ENCODE data around the gene CDC34. TPM values are rescaled to one million over a fixed set of nuclear protein-coding genes. Genes with fewer than 3 reads are reported as not detected.

Gene CDC34
- total and polyA plus RNA-seq, 4 donors: 19.2 to 83.8 (median 41.7) TPM

DNA sequence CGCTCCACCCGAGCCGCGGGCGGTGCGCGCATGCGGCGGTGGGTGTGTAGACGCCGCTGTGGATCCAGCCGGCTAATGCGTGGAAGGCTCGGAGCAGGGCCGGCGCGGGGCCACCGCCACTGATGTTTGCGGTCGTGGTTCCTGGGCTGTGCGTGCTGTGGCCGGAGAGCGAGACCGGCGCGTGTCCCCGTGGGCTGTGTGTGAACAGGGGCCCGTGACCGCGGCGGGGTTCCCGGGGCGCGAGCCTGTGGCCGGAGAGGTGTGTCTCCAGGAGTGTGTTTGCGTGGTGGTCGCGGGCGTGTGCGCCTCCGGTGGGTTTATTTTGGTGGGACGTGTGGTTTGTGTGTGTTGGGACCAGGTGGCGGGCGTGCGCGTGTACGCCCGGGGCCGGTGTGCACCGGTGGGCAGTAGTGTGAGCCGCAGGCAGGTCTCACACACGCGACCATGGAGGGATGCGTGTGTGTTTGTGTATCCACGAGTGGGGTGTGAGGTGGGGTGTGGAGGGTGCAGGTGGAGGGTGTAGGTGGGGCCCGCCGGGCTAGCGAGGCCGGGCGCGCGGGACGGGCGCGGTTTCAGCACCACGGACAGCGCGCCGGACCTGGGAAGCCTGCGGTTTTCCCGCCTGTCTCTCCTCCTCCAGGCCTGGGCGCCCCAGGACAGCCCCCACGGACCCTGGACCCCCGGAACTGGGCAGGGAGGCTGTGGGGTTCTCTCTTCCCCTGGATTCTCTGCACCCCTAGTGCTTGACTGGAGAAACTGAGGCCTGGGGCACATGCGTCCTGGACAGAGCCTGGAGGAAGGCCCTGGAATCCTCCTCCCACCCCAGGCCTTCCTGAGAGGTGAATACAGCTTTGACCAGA, 59.8 kb downstream of the CDC34 start:
- peak; percentile 99 for TF ChIP-seq REST (IDR thresholded peaks at IDR 0.05)
- no peak for TF ChIP-seq SP1 (IDR thresholded peaks at IDR 0.05)
- Histone ChIP-seq H3K36me3 (ENCODE audit: control insufficient read depth in 4 of 4, insufficient read depth in 3 of 4, low read depth in 1 of 4, low read length in 3 of 4) (no peaks in the 10 kb centered on the region), H3K9me3 (ENCODE audit: control insufficient read depth in 4 of 4, low read length in 3 of 4) (no peaks in the 10 kb centered on the region), H3K9ac (ENCODE audit: low read depth in 1 of 2, low read length in 2 of 2) (no peak overlapping the region), H3K27ac (ENCODE audit: low read depth in 1 of 2, low read length in 2 of 2) (no peak overlapping the region), H3K27me3 (ENCODE audit: control insufficient read depth in 4 of 4, insufficient read depth in 4 of 4, low read length in 3 of 4) (peaks cover 0 to 15% (median 2%) of the 10 kb centered on the region in 4 donors), H3K4me1 (ENCODE audit: control insufficient read depth in 4 of 4, insufficient read depth in 4 of 4, low read length in 3 of 4) (peaks cover 0 to 7% (median 2%) of the 10 kb centered on the region in 4 donors), H3K4me3 (ENCODE audit: low read depth in 1 of 3, low read length in 3 of 3) (peak overlapping the region in 1 of 3 donors; percentile 6)
- 38% methylated on average over 75 of the region's 75 CpGs for WGBS
- peak; percentile 63 for DNase-seq (ENCODE audit: low spot score)

Other genes with a start within 250 kb of the CDC34 start
- gene PLPP2, start 240.4 kb upstream of the CDC34 start, total RNA-seq: 1 to 10 TPM in 1 of 2 donors, under 1 TPM in 1; 0.75 to 2.3 TPM
- gene PLPP2, start 240.4 kb upstream of the CDC34 start, polyA plus RNA-seq: 1 to 10 TPM; 1.7 to 5.9 TPM
- 1 to 10 TPM; 3.5 to 3.9 TPM for gene MIER2, start 187.0 kb upstream of the CDC34 start, total RNA-seq
- gene MIER2, start 187.0 kb upstream of the CDC34 start, polyA plus RNA-seq: 1 to 10 TPM; 2.7 to 4.1 TPM
- under 1 TPM; 0.09 to 0.42 TPM for gene C2CD4C, start 122.6 kb upstream of the CDC34 start, total RNA-seq
- under 1 TPM; 0.08 to 0.29 TPM for gene C2CD4C, start 122.6 kb upstream of the CDC34 start, polyA plus RNA-seq
- gene SHC2, start 70.7 kb upstream of the CDC34 start, total RNA-seq: 10 to 100 TPM; 15.6 to 28.7 TPM
- gene SHC2, start 70.7 kb upstream of the CDC34 start, polyA plus RNA-seq: 10 to 100 TPM; 17.3 to 43.0 TPM
- gene MADCAM1, start 35.3 kb upstream of the CDC34 start, total RNA-seq: under 1 TPM; 0.17 to 0.23 TPM
- under 1 TPM; 0.25 to 0.32 TPM for gene MADCAM1, start 35.3 kb upstream of the CDC34 start, polyA plus RNA-seq
- gene TPGS1, start 24.3 kb upstream of the CDC34 start, total RNA-seq: 10 to 100 TPM; 15.1 to 15.5 TPM
- gene TPGS1, start 24.3 kb upstream of the CDC34 start, polyA plus RNA-seq: 10 to 100 TPM in 1 of 2 donors, 1 to 10 TPM in 1; 1.7 to 14.3 TPM
- 1 to 10 TPM; 1.0 to 1.1 TPM for gene GZMM, start 12.3 kb downstream of the CDC34 start, total RNA-seq
- gene GZMM, start 12.3 kb downstream of the CDC34 start, polyA plus RNA-seq: 1 to 10 TPM in 1 of 2 donors, under 1 TPM in 1; 0.28 to 1.3 TPM
- 100 to 1,000 TPM in 1 of 2 donors, 10 to 100 TPM in 1; 80.4 to 367 TPM for gene BSG, start 40.8 kb downstream of the CDC34 start, total RNA-seq
- 100 to 1,000 TPM; 146 to 152 TPM for gene BSG, start 40.8 kb downstream of the CDC34 start, polyA plus RNA-seq
- under 1 TPM; 0.05 to 0.17 TPM for gene HCN2, start 58.1 kb downstream of the CDC34 start, total RNA-seq
- under 1 TPM in 1 of 2 donors, not detected in 1; 0.13 TPM for gene HCN2, start 58.1 kb downstream of the CDC34 start, polyA plus RNA-seq
- 10 to 100 TPM; 16.0 to 33.0 TPM for gene POLRMT, start 101.8 kb downstream of the CDC34 start, total RNA-seq
- 10 to 100 TPM; 37.2 to 41.4 TPM for gene POLRMT, start 101.8 kb downstream of the CDC34 start, polyA plus RNA-seq
- under 1 TPM in 1 of 2 donors, not detected in 1; 0.08 TPM for gene FGF22, start 108.1 kb downstream of the CDC34 start, total RNA-seq
- gene FGF22, start 108.1 kb downstream of the CDC34 start, polyA plus RNA-seq: not detected
- 10 to 100 TPM; 16.7 to 29.1 TPM for gene RNF126, start 131.5 kb downstream of the CDC34 start, total RNA-seq
- 10 to 100 TPM; 19.1 to 32.7 TPM for gene RNF126, start 131.5 kb downstream of the CDC34 start, polyA plus RNA-seq
- gene FSTL3, start 144.6 kb downstream of the CDC34 start, total RNA-seq: 1 to 10 TPM; 5.7 to 8.4 TPM
- gene FSTL3, start 144.6 kb downstream of the CDC34 start, polyA plus RNA-seq: 1 to 10 TPM; 2.2 to 6.3 TPM
- gene PRSS57, start 163.7 kb downstream of the CDC34 start, total RNA-seq: 10 to 100 TPM in 1 of 2 donors, not detected in 1; 12.1 TPM
- under 1 TPM in 1 of 2 donors, not detected in 1; 0.10 TPM for gene PRSS57, start 163.7 kb downstream of the CDC34 start, polyA plus RNA-seq
- gene PALM, start 177.2 kb downstream of the CDC34 start, total RNA-seq: 1 to 10 TPM; 3.8 to 4.8 TPM
- 1 to 10 TPM in 1 of 2 donors, under 1 TPM in 1; 0.92 to 5.1 TPM for gene PALM, start 177.2 kb downstream of the CDC34 start, polyA plus RNA-seq
- gene MISP, start 219.4 kb downstream of the CDC34 start, total RNA-seq: under 1 TPM in 1 of 2 donors, not detected in 1; 0.08 TPM
- under 1 TPM in 1 of 2 donors, not detected in 1; 0.05 TPM for gene MISP, start 219.4 kb downstream of the CDC34 start, polyA plus RNA-seq

Data from liver (tissue), 9 donors.